Body of pancreas (tissue), 4 donors: Measurements from ENCODE around the gene APOB. TPM values are rescaled to one million over a fixed set of nuclear protein-coding genes. Genes with fewer than 3 reads are reported as not detected.

Source experiments
- ATAC-seq: fragments of 150-250 bp; one replicate; pipeline ENCODE4 v1.9.1; 2016
- DNase-seq, 4 donors: peaks; one replicate each; pipeline ENCODE4 v3.0.0-alpha.2; 2019
- H3K27ac ChIP-seq, 4 donors: fragments of 200-600 bp; sonication (generic); 1 replicate in 3 of 4; 2 replicates in 1 of 4; pipeline versions ENCODE4 v1.5.1 to v1.6.1; 2016 to 2019; ENCODE audit warnings: mild to moderate bottlenecking in 1 of 4, mixed read lengths in 1 of 4, moderate library complexity in 1 of 4
- H3K27me3 ChIP-seq, 2 donors: fragments of 200-600 bp; sonication (generic); one replicate each; pipeline ENCODE4 v1.6.0; 2016; ENCODE audit warnings: mild to moderate bottlenecking in 1 of 2
- H3K36me3 ChIP-seq, 2 donors: fragments of 200-600 bp; sonication (generic); replicated peaks in 1 of 2; 2 replicates each; pipeline ENCODE4 v1.5.1; 2016; ENCODE audit warnings: low read depth in 2 of 2; ENCODE audit not compliant: insufficient read depth in 1 of 2
- H3K4me1 ChIP-seq: fragments of 200-600 bp; sonication (generic); one replicate; pipeline ENCODE4 v1.6.0; 2016
- H3K4me3 ChIP-seq, 2 donors: fragments of 200-600 bp; sonication (generic); 1 replicate in 1 of 2; 2 replicates in 1 of 2; pipeline ENCODE4 v1.5.1; 2016 to 2019
- H3K9me3 ChIP-seq, 3 donors: fragments of 200-600 bp; sonication (generic); 1 replicate in 2 of 3; 2 replicates in 1 of 3; pipeline ENCODE4 v1.5.1; 2016
- CTCF ChIP-seq, 7 experiments: fragments of 450-650 bp in 4 of 7; fragments of 200-600 bp in 3 of 7; sonication (generic) in 3 of 7; IDR thresholded peaks; one replicate each; pipeline ENCODE4 v1.5.1; 2016 to 2019; ENCODE audit warnings: antibody characterized with exemption in 7 of 7
- POLR2A ChIP-seq, 3 donors: fragments of 450-650 bp; IDR thresholded peaks; one replicate each; pipeline ENCODE4 v1.6.1; 2016; ENCODE audit warnings: antibody characterized with exemption in 3 of 3, mild to moderate bottlenecking in 2 of 3
- WGBS, 2 donors: methylation state at CpG; one replicate each; pipeline ENCODE4 v1.1.5; 2017; 5-methylcytosine and 5-hydroxymethylcytosine counted together
- intact Hi-C: fragments of 100-400 bp; cut with DNase I; formaldehyde crosslinking; loops from one replicate; pipeline ENCODE4 v1.15.1; 2023
- total RNA-seq, 2 donors: library from RNA; depleted of rRNA; stranded (reverse); fragments of >200 nt; gene quantifications; one replicate each; pipeline ENCODE4 v1.1.0, GENCODE V29; 2016

APOB gene
- total RNA-seq, 2 donors from 2014 or later, result 0.66 to 0.78 TPM

DNA sequence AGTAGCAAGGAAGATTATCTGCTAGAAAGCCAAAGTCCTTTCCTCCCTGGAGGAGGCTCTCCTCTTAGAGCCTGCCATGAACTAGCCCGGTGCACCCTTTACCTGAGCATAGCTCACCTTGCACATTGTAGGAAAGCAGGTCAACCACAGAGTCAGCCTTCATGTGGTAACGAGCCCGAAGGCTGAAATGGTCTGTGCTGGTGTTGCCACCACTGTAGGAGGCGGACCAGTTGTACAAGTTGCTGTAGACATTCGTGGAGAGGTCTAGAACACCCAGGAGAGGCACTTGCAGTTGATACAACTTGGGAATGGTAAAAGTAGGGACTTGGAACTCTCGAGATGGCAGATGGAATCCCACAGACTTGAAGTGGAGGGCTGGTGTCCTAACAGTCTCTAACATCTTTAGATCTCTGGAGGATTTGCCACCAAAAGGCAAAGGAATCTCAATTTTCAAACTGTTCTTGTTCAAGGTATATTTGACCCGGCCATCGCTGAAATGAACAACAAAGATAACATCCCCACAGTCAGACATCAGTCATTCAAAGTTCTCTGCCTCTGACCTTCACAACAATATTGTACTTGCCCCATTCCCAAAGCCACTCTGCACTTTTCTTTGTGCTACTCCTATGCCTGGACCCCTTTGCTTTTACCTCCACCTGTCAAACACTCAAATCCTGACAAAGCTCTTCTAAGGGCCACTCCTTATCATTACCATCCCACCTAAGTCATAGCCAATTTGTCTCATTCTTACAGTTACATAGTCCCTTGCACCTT lies 30.6 kb downstream of the APOB start:
- intact Hi-C loops, result no loop called here
- DNase-seq, result no peak

DNA sequence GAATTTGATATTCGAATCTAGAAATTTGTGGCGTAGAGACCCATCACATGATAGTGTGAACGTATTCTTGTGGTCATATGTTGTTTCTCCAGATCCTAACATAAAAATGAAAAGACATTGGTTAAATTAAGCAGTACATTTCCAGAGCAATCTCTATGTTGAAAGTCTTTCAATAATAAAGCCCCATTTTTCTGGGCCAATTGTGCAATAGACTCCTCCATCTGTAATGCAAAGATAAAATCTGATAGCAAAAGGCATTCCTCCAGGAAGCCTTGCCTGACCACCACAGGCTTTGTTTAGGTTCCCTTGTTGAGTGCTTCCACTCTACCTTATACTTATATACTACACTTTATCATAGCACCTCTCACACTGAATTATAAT lies 31.3 kb downstream of the APOB start:
- 69 to 86% methylated on average over 3 of the region's 3 CpGs for WGBS, 2 donors
- H3K4me1 ChIP-seq, result no peaks in the 10 kb centered on the region
- no peak overlapping the region for H3K27ac ChIP-seq
- peaks cover 0 to 3% of the 10 kb centered on the region in 2 donors for H3K27me3 ChIP-seq
- no peak overlapping the region for H3K4me3 ChIP-seq
- no peaks in the 10 kb centered on the region for H3K36me3 ChIP-seq
- DNase-seq (no peak), ATAC-seq (no peak)
- H3K9me3 ChIP-seq, result no peaks in the 10 kb centered on the region
- TF ChIP-seq CTCF (IDR thresholded peaks at IDR 0.05), result no peak
- no peak for TF ChIP-seq POLR2A (IDR thresholded peaks at IDR 0.05)
- intact Hi-C loops, result no loop called here

More for the DNA sequence above, 30.6 kb downstream of the APOB start:
- TF ChIP-seq POLR2A (IDR thresholded peaks at IDR 0.05) (no peak), CTCF (IDR thresholded peaks at IDR 0.05) (no peak)
- ATAC-seq, result no peak
- Histone ChIP-seq H3K4me1 (no peaks in the 10 kb centered on the region), H3K9me3 (no peaks in the 10 kb centered on the region), H3K4me3 (no peak overlapping the region), H3K36me3 (no peaks in the 10 kb centered on the region), H3K27me3 (peaks cover 0 to 3% of the 10 kb centered on the region in 2 donors), H3K27ac (no peak overlapping the region)
- WGBS, 2 donors, result 66% methylated on average over 8 of the region's 8 CpGs

GRCh38 chr2:21011876-21012556 lies 31.9 kb downstream of the APOB start:
- intact Hi-C loops, result no loop called here
- Histone ChIP-seq H3K9me3 (no peaks in the 10 kb centered on the region), H3K27me3 (peaks cover 0 to 3% of the 10 kb centered on the region in 2 donors), H3K36me3 (no peaks in the 10 kb centered on the region), H3K27ac (no peak overlapping the region), H3K4me3 (no peak overlapping the region), H3K4me1 (no peaks in the 10 kb centered on the region)
- DNase-seq (no peak), ATAC-seq (no peak)
- WGBS, 2 donors, result 69 to 70% methylated on average over 8 of the region's 8 CpGs
- TF ChIP-seq CTCF (IDR thresholded peaks at IDR 0.05) (no peak), POLR2A (IDR thresholded peaks at IDR 0.05) (no peak)

DNA sequence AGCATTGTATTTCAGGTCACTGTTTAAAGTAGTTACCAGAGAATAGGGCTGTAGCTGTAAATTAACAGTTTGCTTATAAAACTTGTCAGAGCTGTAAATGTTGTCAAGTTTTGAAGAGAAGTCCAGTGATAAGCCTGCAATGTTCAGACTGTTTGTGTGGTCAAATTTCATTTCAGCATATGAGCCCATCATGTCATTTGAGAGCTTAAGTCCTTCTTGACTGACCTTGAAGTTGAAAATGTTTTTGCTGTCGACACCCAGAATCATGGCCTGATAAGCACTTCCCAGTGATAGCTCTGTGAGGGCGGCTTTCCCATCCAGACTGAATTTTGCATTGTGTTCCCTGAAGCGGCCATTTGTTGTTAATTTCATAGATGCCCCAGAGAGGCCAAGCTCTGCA lies 32.4 kb downstream of the APOB start:
- Histone ChIP-seq H3K4me3 (no peak overlapping the region), H3K27ac (no peak overlapping the region), H3K36me3 (no peaks in the 10 kb centered on the region), H3K9me3 (no peaks in the 10 kb centered on the region), H3K4me1 (no peaks in the 10 kb centered on the region), H3K27me3 (peaks cover 0 to 3% of the 10 kb centered on the region in 2 donors)
- 63 to 71% methylated on average over 3 of the region's 3 CpGs for WGBS, 2 donors
- ATAC-seq (no peak), DNase-seq (no peak)
- intact Hi-C loops, result no loop called here
- TF ChIP-seq CTCF (IDR thresholded peaks at IDR 0.05) (no peak), POLR2A (IDR thresholded peaks at IDR 0.05) (no peak)
